Stimulated activated CD8-positive, alpha-beta memory T cell treated with anti-CD3 and anti-CD28 coated beads, Interleukin-15, amount 100 ng/mL, for 24 hours (primary cell): ENCODE results near the gene CACNA1E.

Experiments
- DNase-seq: peaks from one replicate; pipeline ENCODE4 v3.0.0-alpha.2; 2020; ENCODE audit warnings: low read depth

CACNA1E gene

GRCh38 chr1:181483285-181484195 is at the start of gene CACNA1E:
Gene CACNA1E (plus strand): TSS chr1:181483517. CDS start chr1:181483745, 228 bp downstream.
- DNase-seq, result no peak

GRCh38 chr1:181433931-181434330 is 49.4 kb upstream of the CACNA1E start:
- DNase-seq, result no peak

GRCh38 chr1:181438013-181438412 is 45.3 kb upstream of the CACNA1E start:
- DNase-seq, result no peak

GRCh38 chr1:181440510-181440909 is 42.8 kb upstream of the CACNA1E start:
- DNase-seq, result no peak

GRCh38 chr1:181442181-181442525 is 41.2 kb upstream of the CACNA1E start:
- DNase-seq, result no peak

GRCh38 chr1:181443231-181443853 is 40.0 kb upstream of the CACNA1E start:
- no peak for DNase-seq

- DNase-seq, result no peak
Observed at GRCh38 chr1:181445436-181445835, 37.9 kb upstream of the CACNA1E start.

- DNase-seq, result no peak
Observed at GRCh38 chr1:181448461-181448860, 34.9 kb upstream of the CACNA1E start.

- no peak for DNase-seq
Observed at GRCh38 chr1:181451661-181452230, 31.6 kb upstream of the CACNA1E start.

GRCh38 chr1:181452746-181453145 is 30.6 kb upstream of the CACNA1E start:
- no peak for DNase-seq

- no peak for DNase-seq
Observed at GRCh38 chr1:181453541-181454201, 29.6 kb upstream of the CACNA1E start.

- DNase-seq, result no peak
Observed at GRCh38 chr1:181456551-181456950, 26.8 kb upstream of the CACNA1E start.

GRCh38 chr1:181458419-181458818 is 24.9 kb upstream of the CACNA1E start:
- DNase-seq, result no peak

- DNase-seq, result no peak
Observed at GRCh38 chr1:181459067-181459466, 24.2 kb upstream of the CACNA1E start.

GRCh38 chr1:181469829-181470228 is 13.5 kb upstream of the CACNA1E start:
- DNase-seq, result no peak

- no peak for DNase-seq
Observed at GRCh38 chr1:181475580-181475979, 7.7 kb upstream of the CACNA1E start.

GRCh38 chr1:181476581-181476980 is 6.7 kb upstream of the CACNA1E start:
- no peak for DNase-seq

GRCh38 chr1:181478306-181478705 is 5.0 kb upstream of the CACNA1E start:
- DNase-seq, result no peak

GRCh38 chr1:181479137-181479745 is 4.1 kb upstream of the CACNA1E start:
- no peak for DNase-seq

- no peak for DNase-seq
Observed at GRCh38 chr1:181482001-181482430, 1.3 kb upstream of the CACNA1E start.

- no peak for DNase-seq
Observed at GRCh38 chr1:181482521-181483284, 614 bp upstream of the CACNA1E start.
